Measurements from ENCODE around the gene INKA1.

The INKA1 gene

GRCh38 chr3:49841126-49841696 lies 38.1 kb downstream of the INKA1 start:
- Histone ChIP-seq H3K27ac (no peak overlapping the region), H3K36me3 (replicated peaks) (no peaks in the 10 kb centered on the region), H3K4me3 (ENCODE audit: low read depth, low read length) (no peak overlapping the region), H3K27me3 (replicated peaks) (no peaks in the 10 kb centered on the region)
- no peak for DNase-seq
- peak; percentile 65 for TF ChIP-seq CTCF (IDR thresholded peaks at IDR 0.05; ENCODE audit: low read depth, low read length, missing control alignments)
- in situ Hi-C loops (cut with HindIII; ENCODE audit: low pct_ligation_motif_present, low sequenced_read_pairs) = no loop called here

GRCh38 chr3:49841806-49842205 lies 38.7 kb downstream of the INKA1 start:
- Histone ChIP-seq H3K36me3 (replicated peaks) (no peaks in the 10 kb centered on the region), H3K27me3 (replicated peaks) (no peaks in the 10 kb centered on the region), H3K27ac (no peak overlapping the region), H3K4me3 (ENCODE audit: low read depth, low read length) (no peak overlapping the region)
- DNase-seq = no peak
- TF ChIP-seq CTCF (IDR thresholded peaks at IDR 0.05; ENCODE audit: low read depth, low read length, missing control alignments) = no peak
- in situ Hi-C loops (cut with HindIII; ENCODE audit: low pct_ligation_motif_present, low sequenced_read_pairs) = no loop called here

- H3K27me3 ChIP-seq (replicated peaks) = no peaks in the 10 kb centered on the region
- H3K36me3 ChIP-seq (replicated peaks) = no peaks in the 10 kb centered on the region
- DNase-seq = no peak
- TF ChIP-seq CTCF (IDR thresholded peaks at IDR 0.05; ENCODE audit: low read depth, low read length, missing control alignments) = no peak
- H3K4me3 ChIP-seq (ENCODE audit: low read depth, low read length) = no peak overlapping the region
- no peak overlapping the region for H3K27ac ChIP-seq
- in situ Hi-C loops (cut with HindIII; ENCODE audit: low pct_ligation_motif_present, low sequenced_read_pairs) = no loop called here
These were observed 39.9 kb downstream of the INKA1 start for GRCh38 chr3:49842843-49843517.

- no peak for TF ChIP-seq CTCF (IDR thresholded peaks at IDR 0.05; ENCODE audit: low read depth, low read length, missing control alignments)
- in situ Hi-C loops (cut with HindIII; ENCODE audit: low pct_ligation_motif_present, low sequenced_read_pairs) = no loop called here
These were observed 41.6 kb downstream of the INKA1 start for GRCh38 chr3:49844464-49845183.

GRCh38 chr3:49845694-49846093 lies 42.6 kb downstream of the INKA1 start:
- no peak for TF ChIP-seq CTCF (IDR thresholded peaks at IDR 0.05; ENCODE audit: low read depth, low read length, missing control alignments)
- Histone ChIP-seq H3K36me3 (replicated peaks) (no peaks in the 10 kb centered on the region), H3K27ac (no peak overlapping the region), H3K27me3 (replicated peaks) (no peaks in the 10 kb centered on the region), H3K4me3 (ENCODE audit: low read depth, low read length) (no peak overlapping the region)
- no peak for DNase-seq
- in situ Hi-C loops (cut with HindIII; ENCODE audit: low pct_ligation_motif_present, low sequenced_read_pairs) = no loop called here

More at GRCh38 chr3:49844464-49845183, 41.6 kb downstream of the INKA1 start:
- Histone ChIP-seq H3K36me3 (replicated peaks) (no peaks in the 10 kb centered on the region), H3K4me3 (ENCODE audit: low read depth, low read length) (no peak overlapping the region), H3K27me3 (replicated peaks) (no peaks in the 10 kb centered on the region), H3K27ac (no peak overlapping the region)
- DNase-seq = no peak
